Suppressor macrophage treated with lipopolysaccharide for 4 hours (primary cell): ENCODE data around the gene AQP10.
"Not testable (repeated sequence)": the region's sequence is repeated elsewhere in the genome, so short reads cannot be mapped to it uniquely, and the experiment has no call there.

Source experiments
- DNase-seq: peaks from one replicate; pipeline ENCODE4 v3.0.0-alpha.2; 2020

Gene AQP10

GRCh38 chr1:154346276-154346917 is 25.5 kb downstream of the AQP10 start:
- peak; percentile 45 for DNase-seq

GRCh38 chr1:154347961-154348360 is 27.1 kb downstream of the AQP10 start:
- DNase-seq = no peak

DNA sequence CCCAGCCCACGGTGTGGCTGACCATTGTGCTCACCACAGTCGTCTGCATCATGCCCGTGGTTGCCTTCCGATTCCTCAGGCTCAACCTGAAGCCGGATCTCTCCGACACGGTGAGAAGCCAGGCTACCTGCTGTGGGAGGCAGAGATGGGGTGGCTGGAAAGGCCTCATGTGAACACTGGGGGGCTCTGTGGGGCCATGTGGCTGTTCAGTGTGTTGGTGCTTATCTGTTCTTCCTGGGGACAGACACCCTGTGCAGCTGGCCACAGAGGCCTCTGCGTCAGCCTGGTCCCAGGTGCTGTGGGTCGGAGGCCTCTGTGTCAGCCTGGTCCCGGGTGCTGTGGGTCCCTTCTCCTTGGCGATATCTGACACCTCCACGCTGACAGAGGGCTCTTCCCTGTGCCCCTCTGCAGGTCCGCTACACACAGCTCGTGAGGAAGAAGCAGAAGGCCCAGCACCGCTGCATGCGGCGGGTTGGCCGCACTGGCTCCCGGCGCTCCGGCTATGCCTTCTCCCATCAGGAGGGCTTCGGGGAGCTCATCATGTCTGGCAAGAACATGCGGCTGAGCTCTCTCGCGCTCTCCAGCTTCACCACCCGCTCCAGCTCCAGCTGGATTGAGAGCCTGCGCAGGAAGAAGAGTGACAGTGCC is 27.7 kb downstream of the AQP10 start:
- DNase-seq = no peak

DNA sequence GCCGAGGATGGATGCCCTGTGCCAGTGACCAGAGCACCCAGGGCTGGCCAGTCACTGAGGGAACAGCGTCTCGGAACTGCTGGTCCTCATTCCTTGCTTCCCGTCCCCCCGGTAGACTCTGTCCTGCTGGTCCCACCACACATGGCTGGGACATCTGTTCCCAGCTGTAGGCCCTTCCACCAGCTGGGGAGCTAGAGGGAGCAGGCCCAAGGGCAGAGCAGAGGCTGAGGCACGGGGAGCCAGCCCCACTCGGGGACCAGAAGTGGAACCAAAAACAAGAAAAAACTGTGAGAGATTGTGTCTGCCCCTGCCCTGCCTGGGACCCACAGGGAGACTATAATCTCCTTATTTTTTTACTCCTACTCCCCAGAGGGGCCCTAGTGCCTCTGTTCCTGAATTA is 28.2 kb downstream of the AQP10 start:
- DNase-seq = no peak

DNA sequence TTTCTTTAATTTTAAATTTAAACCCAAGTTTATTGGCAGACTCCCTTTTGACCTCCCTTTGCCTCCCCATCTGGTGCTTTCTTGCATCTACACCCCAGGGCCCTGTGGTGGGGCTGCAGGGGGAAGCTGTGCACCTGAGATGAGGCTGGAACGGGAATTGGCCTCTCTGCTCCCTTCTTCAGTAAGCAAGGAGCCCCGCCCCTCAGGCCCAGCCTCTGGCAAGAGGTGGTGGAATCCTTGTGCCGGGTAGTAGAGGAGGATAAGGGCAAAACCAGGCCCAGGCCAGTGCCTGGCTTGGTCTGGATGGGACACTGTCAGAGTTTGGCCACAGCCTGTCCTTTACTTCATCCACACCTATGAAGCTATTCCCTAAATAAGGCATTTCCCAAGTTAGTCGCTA is 29.5 kb downstream of the AQP10 start:
- no peak for DNase-seq

- no peak for DNase-seq
Observed at GRCh38 chr1:154351363-154352068, 30.6 kb downstream of the AQP10 start.

DNA sequence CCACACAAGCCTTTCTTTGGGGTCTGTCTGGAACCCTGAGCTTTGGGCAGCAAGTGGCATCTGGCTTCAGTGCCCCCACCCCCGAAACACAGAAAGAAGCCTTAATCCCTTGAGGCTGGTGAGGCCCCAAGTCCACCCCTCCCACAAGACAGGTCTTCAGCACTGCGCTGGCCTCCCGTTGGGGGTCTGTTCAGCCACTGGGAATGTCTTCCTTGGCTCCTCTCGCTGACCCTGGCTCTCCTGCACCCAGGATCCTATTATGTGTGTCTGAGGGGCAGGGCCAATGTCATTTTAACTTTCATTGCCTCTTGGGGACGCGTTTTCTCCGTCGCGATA is 31.3 kb downstream of the AQP10 start:
- no peak for DNase-seq

DNA sequence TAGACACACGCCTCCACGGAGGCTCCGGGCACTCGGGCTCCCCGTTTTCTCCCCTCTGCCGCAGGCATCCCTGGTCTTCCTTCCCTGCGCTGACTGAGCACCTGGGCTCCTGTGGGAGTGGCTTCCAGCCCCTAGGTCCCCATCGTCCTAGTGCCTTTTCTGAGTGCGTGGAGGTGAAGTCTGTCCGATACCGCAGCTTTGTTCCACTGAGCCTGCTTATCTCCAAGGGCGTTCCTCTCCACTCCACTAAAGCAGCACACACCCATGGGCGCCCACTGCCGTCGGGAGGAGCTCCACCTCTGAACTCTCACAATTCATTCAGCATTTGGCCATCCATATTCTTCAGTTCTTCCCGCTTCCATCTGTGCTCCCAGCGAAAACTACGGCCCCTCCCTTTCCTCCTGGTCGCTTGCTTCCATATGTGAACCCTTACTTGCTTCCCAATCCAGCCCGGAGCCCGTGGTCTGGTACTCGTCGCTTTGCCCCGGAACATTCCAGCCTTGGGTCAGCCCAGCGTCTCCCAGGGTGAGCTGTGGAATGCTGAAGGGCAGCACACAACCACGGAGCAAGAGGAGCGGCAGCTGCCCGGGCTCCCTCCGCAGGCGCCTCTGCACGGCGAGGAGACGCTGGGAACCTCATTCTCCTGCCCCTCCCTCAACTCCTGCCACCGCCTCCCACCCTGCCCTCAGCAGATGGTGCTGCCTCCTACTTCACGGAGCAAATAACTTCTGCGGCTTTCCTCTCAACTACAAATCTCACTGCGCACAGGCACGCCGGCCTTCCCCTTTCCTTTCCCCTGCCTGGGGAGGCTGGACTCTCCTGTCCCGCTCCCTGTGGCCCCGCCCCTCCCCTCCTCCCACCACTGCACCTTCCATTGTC is 31.9 kb downstream of the AQP10 start:
- peak; percentile 54 for DNase-seq

DNA sequence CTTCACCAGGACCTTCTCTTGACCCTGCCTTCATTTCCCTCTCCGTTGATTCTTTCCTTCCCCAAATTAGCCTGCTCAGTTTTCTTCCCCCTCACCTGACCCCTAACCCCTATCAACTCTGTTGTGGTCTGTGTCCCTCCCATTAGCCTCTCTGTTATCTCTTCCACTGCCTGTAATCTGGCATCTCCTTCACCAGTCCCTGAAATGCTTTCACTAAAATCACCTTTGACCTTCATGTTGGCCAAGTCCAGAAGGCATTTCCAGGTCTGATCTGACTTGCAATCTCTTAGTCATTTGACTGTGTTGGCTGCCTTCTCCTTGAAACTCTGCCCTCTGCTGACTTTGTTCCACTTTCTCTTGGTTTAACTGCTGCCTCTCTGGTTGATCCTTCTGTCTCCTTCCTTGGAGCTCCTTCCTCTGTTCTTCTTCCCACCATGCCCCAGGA is 32.6 kb downstream of the AQP10 start:
- DNase-seq = peak; percentile 83

GRCh38 chr1:154353966-154354365 is 33.1 kb downstream of the AQP10 start:
- DNase-seq = no peak

DNA sequence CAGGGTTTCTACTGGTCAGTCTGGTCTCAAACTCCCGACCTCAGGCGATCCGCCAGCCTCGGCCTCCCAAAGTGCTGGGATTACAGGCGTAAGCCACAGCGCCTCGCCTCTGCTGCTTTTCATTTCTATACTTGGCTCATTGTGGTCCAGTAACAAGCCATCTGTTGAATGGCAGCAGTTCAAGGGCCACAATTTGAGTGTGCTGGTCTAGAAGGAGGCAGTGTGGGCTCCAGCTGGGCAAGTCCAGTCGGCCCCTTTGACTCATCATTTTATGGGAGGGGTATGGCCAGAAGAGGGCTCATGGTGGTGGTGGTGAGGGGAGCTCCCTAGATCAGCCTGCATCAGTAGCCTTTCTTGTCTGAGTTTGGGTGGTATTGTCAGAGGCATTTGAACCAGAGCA is 37.6 kb downstream of the AQP10 start:
- no peak for DNase-seq

DNA sequence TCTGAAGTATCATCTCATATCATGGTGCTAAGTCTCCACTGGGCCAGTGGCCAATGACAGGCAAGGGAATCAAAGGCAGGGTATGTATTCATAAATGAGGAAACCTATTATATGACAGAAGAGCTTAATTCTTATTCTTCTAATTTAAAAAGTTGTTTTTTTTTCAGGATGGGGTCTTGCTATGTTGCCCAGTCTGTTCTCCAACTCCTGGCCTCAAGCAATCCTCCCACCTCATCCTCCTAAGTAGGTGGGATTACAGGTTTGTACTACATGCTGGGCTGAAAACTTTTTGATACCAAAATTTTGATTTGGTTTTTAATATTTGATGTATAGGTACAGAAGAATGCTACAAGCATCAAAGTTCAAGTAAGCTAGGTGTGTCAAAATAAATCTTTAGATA is 39.4 kb downstream of the AQP10 start:
- no peak for DNase-seq

GRCh38 chr1:154360881-154361280 is 40.0 kb downstream of the AQP10 start:
- DNase-seq = not testable (repeated sequence)

GRCh38 chr1:154361357-154361756 is 40.5 kb downstream of the AQP10 start:
- no peak for DNase-seq

DNA sequence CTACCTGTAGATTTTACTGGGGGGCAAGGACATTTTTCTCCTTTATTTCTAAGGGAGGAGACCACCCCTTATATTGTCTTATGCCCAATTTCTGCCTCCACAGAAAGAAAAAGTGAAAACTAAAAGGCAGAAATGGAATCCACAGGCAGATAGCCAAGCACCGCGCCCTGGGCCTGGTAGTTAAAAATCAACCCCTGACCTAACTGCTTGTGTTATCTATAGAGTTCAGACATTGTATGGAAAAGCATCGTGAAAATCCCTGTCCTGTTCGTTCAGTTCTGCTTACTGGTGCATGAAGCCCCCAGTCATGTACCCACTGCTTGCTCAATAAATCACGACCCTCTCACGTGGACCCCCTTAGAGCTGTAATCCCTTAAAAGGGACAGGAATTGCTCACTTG is 50.5 kb downstream of the AQP10 start:
- no peak for DNase-seq

GRCh38 chr1:154373777-154374357 is 53.0 kb downstream of the AQP10 start:
- peak; percentile 43 for DNase-seq
